NCI-H146 (cell line): ENCODE results near the gene CKS2.
"Not testable (repeated sequence)": the region's sequence is repeated elsewhere in the genome, so short reads cannot be mapped to it uniquely, and the experiment has no call there.

Source experiments
- DNase-seq: peaks from one replicate; lab custom pipeline; 2025; lab: John Stamatoyannopoulos, UW

CKS2 gene

GRCh38 chr9:89310475-89311345, at the start of gene CKS2:
TSS of gene CKS2 (plus strand) at chr9:89311195. CDS start at chr9:89311293, 98 bp downstream.
- DNase-seq: peak; percentile 99

GRCh38 chr9:89273528-89274279, 37.3 kb upstream of the CKS2 start:
- DNase-seq: no peak

- no peak for DNase-seq
Observed at GRCh38 chr9:89274838-89275237, 36.2 kb upstream of the CKS2 start.

GRCh38 chr9:89276040-89276439, 35.0 kb upstream of the CKS2 start:
- DNase-seq: not testable (repeated sequence)

GRCh38 chr9:89277043-89277442, 34.0 kb upstream of the CKS2 start:
- DNase-seq: no peak

GRCh38 chr9:89277454-89277853, 33.5 kb upstream of the CKS2 start:
- DNase-seq: no peak

GRCh38 chr9:89278551-89278950, 32.4 kb upstream of the CKS2 start:
- no peak for DNase-seq

GRCh38 chr9:89278997-89279739, 31.8 kb upstream of the CKS2 start:
- peak; percentile 30 for DNase-seq

GRCh38 chr9:89281106-89281505, 29.9 kb upstream of the CKS2 start:
- DNase-seq: no peak

GRCh38 chr9:89282248-89282968, 28.6 kb upstream of the CKS2 start:
- not testable (repeated sequence) for DNase-seq

- DNase-seq: no peak
Observed at GRCh38 chr9:89284076-89284475, 26.9 kb upstream of the CKS2 start.

GRCh38 chr9:89291741-89292140, 19.3 kb upstream of the CKS2 start:
- DNase-seq: no peak

GRCh38 chr9:89293014-89293413, 18.0 kb upstream of the CKS2 start:
- no peak for DNase-seq

GRCh38 chr9:89295400-89295799, 15.6 kb upstream of the CKS2 start:
- no peak for DNase-seq

- not testable (repeated sequence) for DNase-seq
Observed at GRCh38 chr9:89301996-89302395, 9.0 kb upstream of the CKS2 start.

GRCh38 chr9:89304020-89304833, 6.8 kb upstream of the CKS2 start:
- no peak for DNase-seq

- DNase-seq: no peak
Observed at GRCh38 chr9:89304834-89305188, 6.2 kb upstream of the CKS2 start.

- no peak for DNase-seq
Observed at GRCh38 chr9:89305868-89306267, 5.1 kb upstream of the CKS2 start.

GRCh38 chr9:89309166-89309565, 1.8 kb upstream of the CKS2 start:
- no peak for DNase-seq

- no peak for DNase-seq
Observed at GRCh38 chr9:89309608-89310474, 1.2 kb upstream of the CKS2 start.
